Mesodermal cell (in vitro differentiated cells): ENCODE results near the gene RASGEF1B.

Source experiments
- H3K27ac ChIP-seq: 2 replicates; pipeline ENCODE4 v1.7.0; 2013; ENCODE audit warnings: mild to moderate bottlenecking, low read depth, low read length, moderate library complexity; ENCODE audit not compliant: severe bottlenecking
- H3K36me3 ChIP-seq: 2 replicates; pipeline ENCODE4 v1.7.1; 2013; ENCODE audit warnings: mild to moderate bottlenecking, low read length, moderate library complexity; ENCODE audit not compliant: control insufficient read depth, insufficient read depth
- H3K4me1 ChIP-seq: one replicate; pipeline ENCODE4 v1.7.1; 2013; ENCODE audit warnings: mild to moderate bottlenecking, low read length; ENCODE audit not compliant: insufficient read depth, control insufficient read depth, poor library complexity, severe bottlenecking
- H3K4me3 ChIP-seq: 2 replicates; pipeline ENCODE4 v1.7.0; 2013; ENCODE audit warnings: low read length, control low read depth, mild to moderate bottlenecking; ENCODE audit not compliant: insufficient read depth, poor library complexity, severe bottlenecking; ENCODE audit errors: extremely low read depth
- H3K9me3 ChIP-seq: 2 replicates; pipeline ENCODE4 v1.7.1; 2013; ENCODE audit warnings: mild to moderate bottlenecking, low read length, moderate library complexity; ENCODE audit not compliant: control insufficient read depth
- WGBS, 2 experiments: methylation state at CpG; one replicate each; pipeline ENCODE4 v1.1.5; 2013; ENCODE audit warnings: missing lambda C conversion rate in 2 of 2; ENCODE audit not compliant: insufficient coverage in 2 of 2; 5-methylcytosine and 5-hydroxymethylcytosine counted together

Gene RASGEF1B

GRCh38 chr4:81428002-81428401, 43.7 kb downstream of the RASGEF1B start:
- peaks cover 3% of the 10 kb centered on the region for H3K4me1 ChIP-seq
- WGBS, 2 experiments = no CpG with 5 or more reads among the region's 3 CpGs
- peaks cover 19% of the 10 kb centered on the region for H3K36me3 ChIP-seq
- H3K9me3 ChIP-seq = no peaks in the 10 kb centered on the region
- H3K4me3 ChIP-seq = no peak overlapping the region
- H3K27ac ChIP-seq = no peak overlapping the region

GRCh38 chr4:81427344-81427821, 44.3 kb downstream of the RASGEF1B start:
- Histone ChIP-seq H3K27ac (no peak overlapping the region), H3K36me3 (peaks cover 19% of the 10 kb centered on the region), H3K4me1 (peaks cover 3% of the 10 kb centered on the region), H3K4me3 (no peak overlapping the region), H3K9me3 (no peaks in the 10 kb centered on the region)
- WGBS, 2 experiments = 29 to 53% methylated on average over 4 of the region's 6 CpGs

- Histone ChIP-seq H3K36me3 (peaks cover 13% of the 10 kb centered on the region), H3K9me3 (no peaks in the 10 kb centered on the region), H3K27ac (no peak overlapping the region), H3K4me3 (no peak overlapping the region), H3K4me1 (peaks cover 8% of the 10 kb centered on the region)
- no CpG with 5 or more reads among the region's 1 CpG for WGBS, 2 experiments
Measured at GRCh38 chr4:81426770-81427289, 44.9 kb downstream of the RASGEF1B start.

- H3K4me1 ChIP-seq = peaks cover 16% of the 10 kb centered on the region
- H3K9me3 ChIP-seq = no peaks in the 10 kb centered on the region
- WGBS, 2 experiments = 87 to 95% methylated on average over 2 to 3 of the region's 5 CpGs
- no peak overlapping the region for H3K4me3 ChIP-seq
- peaks cover 9% of the 10 kb centered on the region for H3K36me3 ChIP-seq
- H3K27ac ChIP-seq = no peak overlapping the region
Measured at GRCh38 chr4:81424816-81425755, 46.6 kb downstream of the RASGEF1B start.

- Histone ChIP-seq H3K4me1 (peaks cover 16% of the 10 kb centered on the region), H3K27ac (no peak overlapping the region), H3K36me3 (peaks cover 6% of the 10 kb centered on the region), H3K9me3 (no peaks in the 10 kb centered on the region), H3K4me3 (no peak overlapping the region)
- no CpG with 5 or more reads among the region's 6 CpGs for WGBS, 2 experiments
Measured at GRCh38 chr4:81424336-81424735, 47.4 kb downstream of the RASGEF1B start.

GRCh38 chr4:81422595-81422994, 49.1 kb downstream of the RASGEF1B start:
- Histone ChIP-seq H3K36me3 (no peaks in the 10 kb centered on the region), H3K4me3 (no peak overlapping the region), H3K27ac (no peak overlapping the region), H3K4me1 (peaks cover 16% of the 10 kb centered on the region), H3K9me3 (no peaks in the 10 kb centered on the region)
- no CpG with 5 or more reads among the region's 1 CpG for WGBS, 2 experiments

- peaks cover 13% of the 10 kb centered on the region for H3K4me1 ChIP-seq
Measured at GRCh38 chr4:81421346-81422218, 50.1 kb downstream of the RASGEF1B start.

GRCh38 chr4:81418572-81418971, 53.1 kb downstream of the RASGEF1B start:
- H3K4me1 ChIP-seq = peaks cover 13% of the 10 kb centered on the region
- no peaks in the 10 kb centered on the region for H3K36me3 ChIP-seq
- no peak overlapping the region for H3K27ac ChIP-seq
- H3K4me3 ChIP-seq = no peak overlapping the region
- no peaks in the 10 kb centered on the region for H3K9me3 ChIP-seq
- WGBS, 2 experiments = no CpG with 5 or more reads among the region's 1 CpG

More at GRCh38 chr4:81421346-81422218, 50.1 kb downstream of the RASGEF1B start:
- Histone ChIP-seq H3K27ac (no peak overlapping the region), H3K36me3 (no peaks in the 10 kb centered on the region), H3K9me3 (no peaks in the 10 kb centered on the region), H3K4me3 (no peak overlapping the region)
- 52 to 68% methylated on average over 3 of the region's 6 CpGs for WGBS, 2 experiments

GRCh38 chr4:81412946-81413495, 58.7 kb downstream of the RASGEF1B start:
- Histone ChIP-seq H3K4me3 (no peak overlapping the region), H3K4me1 (no peaks in the 10 kb centered on the region), H3K27ac (no peak overlapping the region), H3K9me3 (no peaks in the 10 kb centered on the region), H3K36me3 (no peaks in the 10 kb centered on the region)
- WGBS, 2 experiments = 95 to 97% methylated on average over 4 of the region's 4 CpGs

GRCh38 chr4:81410680-81411079, 61.0 kb downstream of the RASGEF1B start:
- H3K36me3 ChIP-seq = no peaks in the 10 kb centered on the region
- H3K4me1 ChIP-seq = no peaks in the 10 kb centered on the region
- WGBS, 2 experiments = 76 to 100% methylated on average over 1 to 2 of the region's 2 CpGs
- no peak overlapping the region for H3K4me3 ChIP-seq
- no peaks in the 10 kb centered on the region for H3K9me3 ChIP-seq
- H3K27ac ChIP-seq = no peak overlapping the region
